ENCODE measurements around the gene KAT5. TPM values are rescaled to one million over a fixed set of nuclear protein-coding genes. Genes with fewer than 3 reads are reported as not detected.

The KAT5 gene
- total and polyA plus RNA-seq, 2 donors (not counting 3 experiments of a cell fraction or from before 2014, with no cell fraction given), result 35.8 to 48.8 TPM

- Histone ChIP-seq H3K9ac (replicated peaks; ENCODE audit: extremely low read depth, insufficient read depth, low read length) (no peak overlapping the region), H3K27me3 (ENCODE audit: control insufficient read depth in 2 of 2, insufficient read depth in 2 of 2, low read length in 2 of 2) (no peaks in the 10 kb centered on the region), H4K20me1 (replicated peaks; ENCODE audit: control insufficient read depth, extremely low read depth, insufficient read depth, low read length) (no peaks in the 10 kb centered on the region), H3K4me2 (ENCODE audit: insufficient read depth, low read length) (no peak overlapping the region), H2AFZ (ENCODE audit: low read depth, low read length) (no peak overlapping the region), H3K27ac (ENCODE audit: insufficient read depth, low read depth, low read length) (no peak overlapping the region), H3K9me1 (replicated peaks; ENCODE audit: control insufficient read depth, extremely low read depth, insufficient read depth, low read length) (no peaks in the 10 kb centered on the region), H3K79me2 (ENCODE audit: control insufficient read depth, insufficient read depth, low read length) (peaks cover 22% of the 10 kb centered on the region), H3K4me1 (ENCODE audit: control insufficient read depth, extremely low read depth, insufficient read depth, low read length) (peaks cover 13% of the 10 kb centered on the region), H3K4me3 (replicated peaks in 1 of 3; ENCODE audit: insufficient read depth in 1 of 3, low read depth in 1 of 3, low read length in 3 of 3) (no peak overlapping the region), H3K36me3 (ENCODE audit: control insufficient read depth in 2 of 2, extremely low read depth in 1 of 2, insufficient read depth in 2 of 2, low read length in 2 of 2) (peaks cover 10 to 37% of the 10 kb centered on the region in 2 experiments), H3K9me3 (replicated peaks; ENCODE audit: control insufficient read depth, insufficient read depth, low read length) (no peaks in the 10 kb centered on the region)
- dilution Hi-C loops (cut with MboI; ENCODE audit: extremely low pct_ligation_motif_present, low sequenced_read_pairs) (no loop called here), intact Hi-C loops (cut with micrococcal nuclease) (no loop called here)
- no TSS peak for BruUV-seq (replicated peaks)
- CTCF ChIA-PET, result interaction anchor here (1.2 to 2.5 kb wide), 2 partner anchors 8 to 52 kb away, joined by 3 to 25 read pairs; no protein-coding TSS in a partner anchor
- no peak for FAIRE-seq
- DNase-seq (ENCODE audit: low read depth, low spot score), result no peak
- TF ChIP-seq MYC (IDR thresholded peaks at IDR 0.05; ENCODE audit: low read depth, low read length), result no peak
- no peak for TF ChIP-seq FOS (IDR thresholded peaks at IDR 0.05; ENCODE audit: borderline replicate concordance, insufficient read depth, low read length)
- TF ChIP-seq JUN (IDR thresholded peaks at IDR 0.05; ENCODE audit: borderline replicate concordance, insufficient read depth, insufficient read length, low read depth), result no peak
- no peak for TF ChIP-seq MAX (IDR thresholded peaks at IDR 0.05; ENCODE audit: insufficient read depth, insufficient read length)
- no peak for TF ChIP-seq POLR2AphosphoS5 (IDR thresholded peaks at IDR 0.05; ENCODE audit: insufficient read depth, low read depth, low read length)
- TF ChIP-seq GATA2 (IDR thresholded peaks at IDR 0.05; ENCODE audit: insufficient read depth, insufficient read length, low read depth, low read length), result no peak
- TF ChIP-seq POLR2A (IDR thresholded peaks at IDR 0.05; ENCODE audit: low read depth, low read length), result no peak
- TF ChIP-seq CTCF (IDR thresholded peaks at IDR 0.05; ENCODE audit: extremely low read depth in 1 of 2, insufficient read depth in 1 of 2, low read depth in 1 of 2, low read length in 2 of 2), result no peak
- no peak for TF ChIP-seq EZH2 (IDR thresholded peaks at IDR 0.05; ENCODE audit: borderline replicate concordance, low read depth, low read length, severe bottlenecking)
- POLR2A ChIA-PET, result no interaction called here
Observed at GRCh38 chr11:65718531-65718930, 6.5 kb downstream of the KAT5 start.

All from endothelial cell of umbilical vein (primary cell).